T-helper 2 cell (primary cell): ENCODE results near the gene PRMT9.
A peak's percentile ranks its signal among the peaks of the same experiment; 100 is the strongest.

Experiments used
- DNase-seq, 5 experiments: peaks; one replicate each; pipeline versions ENCODE4 v3.0.0 to v3.0.0-alpha.2; 2012 to 2022

Gene PRMT9

DNA sequence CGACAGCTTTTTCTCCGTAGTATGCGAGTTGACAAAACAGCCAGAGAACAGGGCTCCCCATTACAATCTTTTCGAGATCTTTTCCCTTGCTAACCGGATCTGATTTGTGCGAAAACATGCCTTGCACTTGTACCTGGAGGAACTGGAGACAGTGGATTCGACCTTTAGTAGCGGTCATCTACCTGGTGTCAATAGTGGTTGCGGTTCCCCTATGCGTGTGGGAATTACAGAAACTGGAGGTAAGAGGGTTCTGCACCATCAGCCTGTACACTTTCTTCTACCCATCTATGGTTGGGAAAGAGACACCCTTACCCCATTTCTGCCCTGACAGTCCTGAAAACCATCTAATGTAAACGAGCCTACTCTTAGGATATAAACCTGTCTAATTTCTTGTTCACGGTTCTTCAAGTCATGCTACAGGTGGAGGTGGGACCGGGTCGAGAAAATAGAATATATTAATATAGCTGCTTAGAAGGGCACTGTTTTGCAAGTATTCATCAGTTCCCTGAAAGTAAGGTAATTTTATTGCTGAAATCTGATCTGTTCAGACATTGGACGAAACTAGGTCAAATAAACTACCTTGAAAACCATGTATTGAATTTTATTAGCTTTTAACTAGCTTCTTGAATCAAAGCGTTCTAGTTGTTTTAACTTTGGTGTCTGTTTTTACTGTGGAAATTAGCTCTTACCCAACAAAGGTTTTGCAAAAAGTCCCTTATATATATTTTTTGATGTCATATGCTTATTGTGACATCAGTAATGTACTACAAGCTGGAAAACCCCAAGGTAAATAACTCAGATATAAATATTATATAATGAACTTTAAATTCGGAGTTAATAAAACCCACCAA lies 65.9 kb downstream of the PRMT9 start:
- DNase-seq = no peak

DNA sequence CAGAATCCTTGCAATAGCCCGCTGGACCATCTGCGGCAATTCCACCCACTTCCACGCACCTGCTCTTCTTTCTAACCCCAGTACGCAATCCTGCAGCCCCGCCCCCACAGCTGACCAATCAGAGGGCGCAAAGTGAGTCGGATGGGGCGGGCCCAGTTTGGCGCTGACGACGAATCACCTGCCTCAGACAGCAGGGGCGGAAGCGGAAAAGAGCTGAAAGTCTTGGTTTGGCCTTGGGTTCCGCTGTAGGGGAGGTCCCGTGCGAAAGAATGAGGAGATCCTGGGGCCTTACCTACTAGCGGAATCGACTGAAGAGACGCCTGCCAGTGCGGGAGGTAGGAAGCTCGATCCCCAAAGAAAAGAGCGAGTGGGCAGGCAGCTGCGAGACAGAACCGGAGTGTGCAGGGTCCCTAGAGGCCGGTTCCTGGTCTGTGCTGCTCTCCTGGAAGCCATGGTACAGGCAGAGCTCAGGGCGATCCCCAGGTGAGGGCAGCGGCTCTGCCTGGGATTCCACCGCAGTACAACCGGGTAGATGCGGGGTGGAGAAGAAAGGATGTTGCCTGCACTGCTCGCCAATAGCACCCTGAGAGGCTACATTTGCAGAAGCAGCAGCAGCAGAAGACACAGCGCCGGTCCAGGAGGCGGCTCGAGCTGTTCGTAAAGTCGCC lies 66.7 kb downstream of the PRMT9 start, which contains the start of gene TMEM184C:
Gene TMEM184C, plus strand, starts transcription at position 225 of the 668 bp plus-strand sequence. CDS start 560 bp downstream, outside the sequence.
- DNase-seq = peak; percentile 92 to 98 (median 96)

DNA sequence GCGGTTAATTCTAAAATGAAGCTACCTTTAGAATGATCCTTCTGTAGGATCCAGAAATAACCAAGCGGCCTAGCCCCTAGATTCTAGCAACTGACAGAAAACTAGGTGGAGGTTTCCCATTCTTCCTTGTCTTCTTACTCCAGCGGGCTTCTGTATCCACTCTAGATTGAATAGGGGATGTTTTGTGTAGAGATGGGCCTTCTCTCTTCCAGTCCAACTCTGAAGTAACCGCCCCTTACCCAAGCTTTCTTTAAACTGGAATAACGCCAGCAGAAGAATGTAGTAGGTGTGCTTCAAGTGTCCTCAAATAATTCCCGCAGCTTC lies 67.2 kb downstream of the PRMT9 start:
- DNase-seq = no peak

- no peak for DNase-seq
Measured at GRCh38 chr4:147610686-147611085, 73.3 kb downstream of the PRMT9 start.

- no peak for DNase-seq
Measured at GRCh38 chr4:147607471-147607870, 76.5 kb downstream of the PRMT9 start.

DNA sequence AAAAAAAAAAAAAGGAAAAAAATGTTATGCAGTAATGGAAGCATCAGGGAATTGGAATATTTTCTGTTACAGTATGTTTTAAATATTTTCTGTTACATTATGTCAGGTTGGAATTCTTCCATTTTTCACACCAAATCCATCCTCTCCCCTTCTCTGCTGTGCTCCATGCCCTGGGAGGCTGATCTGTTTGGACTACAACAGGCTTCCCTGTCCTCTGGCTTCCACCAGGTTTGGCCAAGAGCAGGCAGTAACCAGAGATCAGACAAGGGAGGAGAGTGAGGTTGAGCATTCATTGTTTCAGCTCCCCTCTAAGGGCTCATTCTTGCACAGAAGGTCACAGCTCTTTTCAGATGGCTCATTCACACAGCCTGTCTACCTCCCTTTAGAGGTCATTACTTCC lies 78.5 kb downstream of the PRMT9 start:
- DNase-seq = no peak

DNA sequence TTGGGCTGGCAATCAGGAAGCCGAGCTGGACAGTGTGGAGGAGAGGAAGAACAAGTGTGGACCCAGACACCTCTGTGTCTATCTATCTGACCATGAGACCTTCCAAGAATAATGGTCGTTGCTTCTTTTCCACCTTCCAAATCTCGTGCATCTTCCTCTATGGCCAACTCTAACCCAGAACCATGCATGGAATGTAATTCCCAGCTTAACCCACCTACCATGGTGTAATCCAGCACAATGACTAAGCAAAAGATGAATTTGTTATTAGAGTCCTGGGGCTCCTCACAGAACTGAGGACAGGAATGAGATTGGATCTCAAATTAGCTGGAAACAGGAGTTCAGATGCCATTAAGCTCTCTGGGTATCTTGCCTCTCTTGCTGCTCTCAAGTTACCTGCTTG lies 84.2 kb downstream of the PRMT9 start:
- DNase-seq = no peak

DNA sequence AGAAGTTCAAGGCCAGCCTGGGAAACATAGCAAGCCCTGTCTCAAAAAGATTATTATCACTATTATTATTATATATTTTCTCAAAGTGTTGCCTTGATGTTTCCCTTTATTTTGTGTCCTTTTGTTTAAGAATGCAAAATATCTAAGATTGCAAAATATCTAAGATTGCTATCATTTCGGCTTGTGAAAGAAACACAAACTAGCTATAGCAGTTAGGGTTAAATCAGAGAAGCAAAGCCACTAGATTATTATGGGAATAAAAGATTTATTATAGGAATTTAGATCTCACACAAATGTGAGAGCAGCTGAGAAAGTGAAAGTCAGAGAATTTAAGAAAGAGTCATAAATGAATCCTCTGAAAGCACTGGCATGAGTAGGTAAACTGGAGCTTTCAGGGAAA lies 84.8 kb downstream of the PRMT9 start:
- no peak for DNase-seq

DNA sequence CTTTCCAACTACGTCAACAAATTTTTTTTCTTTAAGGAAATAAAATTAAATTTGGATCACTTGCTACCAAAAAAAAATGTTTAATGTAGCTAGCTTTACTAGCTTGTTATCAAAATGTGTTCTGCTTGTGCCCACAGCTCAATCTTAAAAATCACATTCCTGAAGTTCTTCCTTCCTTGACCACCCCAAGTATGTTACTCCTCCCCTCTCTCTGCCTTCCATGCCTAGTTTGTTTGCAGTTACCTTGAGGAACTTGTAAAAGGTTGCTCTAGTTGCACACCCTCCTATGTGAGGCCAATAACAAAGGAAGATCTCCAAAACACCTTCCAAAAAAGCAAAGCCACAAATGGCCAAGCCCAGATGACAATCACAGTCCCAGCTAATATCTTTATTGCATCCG lies 86.4 kb downstream of the PRMT9 start:
- DNase-seq = no peak

DNA sequence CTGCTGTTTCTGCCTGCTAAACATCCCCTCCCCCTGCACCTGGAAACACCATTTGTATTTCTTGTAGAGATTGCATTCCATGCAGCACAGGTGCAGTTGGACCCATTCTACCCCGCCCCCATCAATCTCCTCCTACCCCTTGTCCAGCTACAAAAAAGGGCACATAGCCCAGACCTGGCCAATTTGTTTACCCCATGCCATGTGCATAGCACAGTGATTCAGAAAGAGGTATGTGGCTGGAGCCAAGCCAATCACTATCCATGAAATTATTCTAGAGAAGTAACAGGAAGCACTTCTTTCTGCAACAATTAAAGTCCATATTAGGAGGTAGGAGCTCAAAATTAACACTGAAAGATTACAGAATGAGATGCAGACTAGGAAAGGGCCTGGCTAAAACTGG lies 87.0 kb downstream of the PRMT9 start:
- DNase-seq = no peak

DNA sequence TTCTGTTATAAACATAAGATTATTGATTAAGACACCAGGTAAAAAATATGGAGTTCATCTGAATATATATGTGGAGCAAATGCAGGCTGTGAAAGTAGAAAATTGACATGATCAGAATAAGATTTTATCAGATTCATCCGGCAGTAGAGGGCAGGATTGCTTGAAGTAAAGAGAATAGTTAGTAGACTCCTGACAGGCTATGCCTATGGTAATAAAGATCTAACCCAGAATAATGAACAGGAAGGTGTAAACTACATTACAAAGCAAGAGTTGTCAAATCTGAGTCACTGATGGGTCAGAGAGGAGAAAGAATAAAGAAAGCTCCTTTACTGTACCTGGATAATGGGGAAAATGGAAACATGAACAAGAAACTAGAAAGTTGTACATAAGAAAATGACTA lies 87.6 kb downstream of the PRMT9 start:
- DNase-seq = peak in 1 of 5 experiments; percentile 15

- no peak for DNase-seq
Measured at GRCh38 chr4:147594578-147594977, 89.4 kb downstream of the PRMT9 start.

- DNase-seq = no peak
Measured at GRCh38 chr4:147594107-147594506, 89.9 kb downstream of the PRMT9 start.

DNA sequence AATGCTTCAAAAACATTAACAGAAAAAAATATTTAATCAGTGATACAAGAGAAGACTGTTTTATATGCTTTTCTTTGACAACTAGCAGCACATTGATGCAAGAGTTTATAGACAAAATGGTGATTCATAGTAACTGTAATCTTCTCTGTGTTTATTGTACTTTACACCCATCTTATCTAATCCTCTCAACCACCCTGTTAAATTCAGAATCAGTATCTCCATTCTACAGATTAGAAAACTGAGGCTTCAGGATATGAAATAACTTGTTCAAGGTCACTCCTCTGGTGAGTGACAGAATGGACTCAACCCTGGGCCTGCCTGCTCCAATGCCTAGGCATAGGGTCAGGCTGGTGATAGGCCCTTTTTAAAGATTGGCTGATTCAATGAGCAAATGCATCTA lies 92.9 kb downstream of the PRMT9 start:
- DNase-seq = no peak

DNA sequence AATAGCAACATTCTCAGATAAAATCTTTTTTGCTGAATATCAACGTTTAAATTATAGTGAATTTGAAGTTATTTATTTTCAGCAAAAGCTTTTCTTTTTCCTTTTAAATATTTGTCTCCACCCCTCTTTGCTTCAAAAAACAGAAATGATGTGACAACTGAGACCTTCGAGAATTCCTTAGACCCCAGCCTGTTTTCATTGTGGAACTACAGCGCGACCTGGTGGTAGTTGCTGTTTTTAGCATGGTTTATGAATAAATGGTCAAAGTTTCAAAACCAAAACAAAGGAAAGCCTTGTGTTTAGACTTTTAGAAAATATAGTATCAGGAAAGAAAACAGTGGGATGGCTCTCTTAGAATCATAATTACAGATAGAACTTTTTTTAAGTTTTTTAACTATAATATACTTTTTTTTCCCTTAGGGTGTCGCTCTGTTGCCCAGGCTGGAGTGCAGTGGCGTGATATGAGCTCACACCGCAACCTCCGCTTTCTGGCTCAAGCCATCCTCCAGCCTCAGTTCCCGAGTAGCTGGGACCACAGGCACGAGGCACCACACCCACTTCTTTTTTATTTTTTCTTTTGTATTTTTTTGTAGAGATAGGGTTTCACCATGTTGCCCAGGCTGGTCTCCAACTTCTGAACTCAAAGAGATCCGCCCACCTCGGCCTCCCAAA lies 93.6 kb downstream of the PRMT9 start:
- DNase-seq = peak in 2 of 5 experiments; percentile 12 to 29

DNA sequence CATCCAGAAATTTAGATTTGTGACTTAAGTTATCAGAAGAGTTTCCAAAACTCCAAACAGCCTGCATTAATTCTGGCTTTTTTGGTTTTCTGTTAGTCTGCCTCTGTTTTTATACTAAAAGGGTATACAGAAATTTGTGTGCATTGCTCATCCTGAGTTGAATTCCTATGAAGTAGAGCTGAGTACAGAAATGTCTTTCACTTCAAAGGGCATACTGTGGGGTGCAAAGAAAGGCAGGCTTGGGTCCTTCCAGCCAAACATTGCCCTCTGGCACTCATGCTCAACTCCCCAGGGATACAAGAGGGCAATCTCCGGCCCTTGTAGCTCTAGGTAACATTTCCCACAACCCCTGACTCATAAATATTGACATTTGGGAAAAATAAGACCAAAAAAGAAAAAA lies 94.4 kb downstream of the PRMT9 start:
- no peak for DNase-seq
